GM12878 (cell line): ENCODE data around the gene TNFRSF8.

Experiments used
- EZH2 ChIP-seq: IDR thresholded peaks from 2 replicates; pipeline ENCODE4 v1.6.1; 2012; ENCODE audit warnings: low read depth, mild to moderate bottlenecking, control low read depth, inconsistent platforms, low read length, borderline replicate concordance; ENCODE audit not compliant: control insufficient read depth
- NRF1 ChIP-seq: conservative IDR thresholded peaks from 2 replicates; pipeline ENCODE4 v1.6.1; 2011; ENCODE audit warnings: mild to moderate bottlenecking, low read depth, low read length, improper control_type of control experiment
- SIN3A ChIP-seq: IDR thresholded peaks from 2 replicates; pipeline ENCODE4 v1.6.1; 2012; ENCODE audit warnings: low read depth, low read length, improper control_type of control experiment
- TF ChIP-seq, protein P1 (sequence below): IDR thresholded peaks from 2 replicates; pipeline ENCODE4 v1.6.1; 2012; ENCODE audit warnings: low read depth, low read length, improper control_type of control experiment

DNA sequence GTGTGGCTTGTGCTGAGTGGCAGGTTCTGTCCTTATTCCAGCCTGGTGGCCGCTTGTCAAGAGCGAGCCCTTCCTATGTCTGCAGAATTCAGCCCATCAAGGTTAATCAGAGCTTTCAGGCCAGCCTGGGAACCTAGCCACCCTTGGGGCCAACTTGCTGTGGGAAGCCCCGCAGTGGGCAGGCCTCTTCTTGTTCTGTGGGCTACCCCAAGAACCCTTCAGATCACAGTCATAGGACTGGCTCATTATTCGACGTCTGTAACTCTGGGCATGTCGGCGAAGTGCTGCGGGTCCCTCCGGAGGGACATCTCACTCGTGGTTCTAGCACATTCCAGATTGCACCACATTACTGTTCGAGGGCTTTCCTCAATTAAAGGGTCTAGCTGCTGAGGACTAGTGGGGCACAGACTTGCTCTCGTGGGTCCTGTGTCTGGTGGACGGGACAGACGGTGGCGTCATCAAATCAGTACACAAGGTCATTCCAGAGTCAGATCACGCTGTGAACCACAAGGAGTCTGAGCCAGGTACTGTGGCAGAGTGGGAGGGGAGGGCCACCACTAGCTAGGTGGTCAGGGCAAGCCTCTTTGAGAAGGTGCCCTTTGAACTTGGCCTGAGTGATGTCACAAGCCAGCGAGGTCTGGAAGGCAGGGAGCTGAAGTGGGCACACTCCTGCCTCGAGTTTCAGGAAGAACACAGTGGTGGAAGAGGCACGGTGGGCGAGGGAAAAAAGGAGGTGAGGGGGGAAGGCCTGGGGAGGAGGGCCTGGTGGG, 83.4 kb downstream of the TNFRSF8 start:
- no peak for TF ChIP-seq SIN3A
- no peak for TF ChIP-seq EZH2
- TF ChIP-seq, protein P1, sequence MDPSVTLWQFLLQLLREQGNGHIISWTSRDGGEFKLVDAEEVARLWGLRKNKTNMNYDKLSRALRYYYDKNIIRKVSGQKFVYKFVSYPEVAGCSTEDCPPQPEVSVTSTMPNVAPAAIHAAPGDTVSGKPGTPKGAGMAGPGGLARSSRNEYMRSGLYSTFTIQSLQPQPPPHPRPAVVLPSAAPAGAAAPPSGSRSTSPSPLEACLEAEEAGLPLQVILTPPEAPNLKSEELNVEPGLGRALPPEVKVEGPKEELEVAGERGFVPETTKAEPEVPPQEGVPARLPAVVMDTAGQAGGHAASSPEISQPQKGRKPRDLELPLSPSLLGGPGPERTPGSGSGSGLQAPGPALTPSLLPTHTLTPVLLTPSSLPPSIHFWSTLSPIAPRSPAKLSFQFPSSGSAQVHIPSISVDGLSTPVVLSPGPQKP = no peak
- no peak for TF ChIP-seq NRF1
